Fibroblast of lung (primary cell): ENCODE measurements around the gene LMO7. TPM values are rescaled to one million over a fixed set of nuclear protein-coding genes. Genes with fewer than 3 reads are reported as not detected.

Experiments used
- DNase-seq, 2 donors: peaks; one replicate each; pipeline versions ENCODE4 v3.0.0 to v3.0.0-alpha.2; 2010; ENCODE audit warnings: low read depth in 2 of 2
- H2AFZ ChIP-seq: 2 replicates; pipeline ENCODE4 v1.5.1; 2012; ENCODE audit warnings: low read length, control low read depth, inconsistent platforms
- H3K27ac ChIP-seq: 2 replicates; pipeline ENCODE4 v1.5.1; 2011; ENCODE audit warnings: low read length, control low read depth; ENCODE audit not compliant: insufficient read depth
- H3K27me3 ChIP-seq: 2 replicates; pipeline ENCODE4 v1.5.1; 2011; ENCODE audit warnings: mild to moderate bottlenecking, low read length; ENCODE audit not compliant: control insufficient read depth, insufficient read depth
- H3K36me3 ChIP-seq: 2 replicates; pipeline ENCODE4 v1.5.1; 2011; ENCODE audit warnings: low read length; ENCODE audit not compliant: control insufficient read depth, insufficient read depth
- H3K4me1 ChIP-seq: 2 replicates; pipeline ENCODE4 v1.5.1; 2011; ENCODE audit warnings: low read length; ENCODE audit not compliant: control insufficient read depth, insufficient read depth; ENCODE audit errors: extremely low read depth
- H3K4me2 ChIP-seq: 2 replicates; pipeline ENCODE4 v1.5.1; 2011; ENCODE audit warnings: low read length, control low read depth; ENCODE audit not compliant: insufficient read depth; ENCODE audit errors: extremely low read depth
- H3K4me3 ChIP-seq, 4 experiments: fragments of 200-600 bp in 1 of 4; sonication (generic) in 1 of 4; replicated peaks in 1 of 4; 2 replicates each; pipeline ENCODE4 v1.5.1; 2011 to 2016; ENCODE audit warnings: low read length in 4 of 4, low read depth in 3 of 4, mild to moderate bottlenecking in 3 of 4, control low read depth in 2 of 4, inconsistent platforms in 1 of 4, mixed read lengths in 1 of 4; ENCODE audit not compliant: insufficient read depth in 1 of 4; ENCODE audit errors: control extremely low read depth in 1 of 4
- H3K79me2 ChIP-seq: 2 replicates; pipeline ENCODE4 v1.5.1; 2012; ENCODE audit warnings: mild to moderate bottlenecking, low read length, inconsistent platforms; ENCODE audit not compliant: control insufficient read depth, insufficient read depth
- H3K9ac ChIP-seq: 2 replicates; pipeline ENCODE4 v1.5.1; 2011; ENCODE audit warnings: mild to moderate bottlenecking, low read length, control low read depth; ENCODE audit not compliant: insufficient read depth
- H3K9me3 ChIP-seq: 2 replicates; pipeline ENCODE4 v1.5.1; 2012; ENCODE audit warnings: low read depth, low read length; ENCODE audit not compliant: control insufficient read depth, insufficient read depth
- H4K20me1 ChIP-seq: 2 replicates; pipeline ENCODE4 v1.5.1; 2011; ENCODE audit warnings: low read length; ENCODE audit not compliant: control insufficient read depth, insufficient read depth; ENCODE audit errors: extremely low read depth
- EZH2 ChIP-seq: IDR thresholded peaks from 2 replicates; pipeline ENCODE4 v1.5.1; 2012; ENCODE audit warnings: low read length, control low read depth, mild to moderate bottlenecking; ENCODE audit errors: missing control alignments
- polyA plus RNA-seq, 2 donors: library from polyadenylated mRNA; depleted of rRNA in 1 of 2; stranded (reverse) in 1 of 2; unstranded in 1 of 2; fragments of >200 nt; gene quantifications; 2 replicates each; pipeline ENCODE4 v1.2.1, GENCODE V29; 2011 to 2012; ENCODE audit warnings: missing spikeins in 1 of 2
- total RNA-seq: library from RNA; depleted of rRNA; stranded (reverse); fragments of >200 nt; gene quantifications from 2 replicates; pipeline ENCODE4 v1.2.1, GENCODE V29; 2014
- TF ChIP-seq, protein P1 (sequence below), 2 donors: IDR thresholded peaks in 1 of 2; conservative IDR thresholded peaks in 1 of 2; 1 replicate in 1 of 2; 2 replicates in 1 of 2; pipeline ENCODE4 v1.5.1; 2011 to 2012; ENCODE audit warnings: low read length in 2 of 2, control low read depth in 1 of 2, inconsistent platforms in 1 of 2, low read depth in 1 of 2, mild to moderate bottlenecking in 1 of 2

LMO7 gene
- total and polyA plus RNA-seq, 2 donors (not counting 1 experiment from before 2014, with no cell fraction given), result 71.9 to 226 TPM

DNA sequence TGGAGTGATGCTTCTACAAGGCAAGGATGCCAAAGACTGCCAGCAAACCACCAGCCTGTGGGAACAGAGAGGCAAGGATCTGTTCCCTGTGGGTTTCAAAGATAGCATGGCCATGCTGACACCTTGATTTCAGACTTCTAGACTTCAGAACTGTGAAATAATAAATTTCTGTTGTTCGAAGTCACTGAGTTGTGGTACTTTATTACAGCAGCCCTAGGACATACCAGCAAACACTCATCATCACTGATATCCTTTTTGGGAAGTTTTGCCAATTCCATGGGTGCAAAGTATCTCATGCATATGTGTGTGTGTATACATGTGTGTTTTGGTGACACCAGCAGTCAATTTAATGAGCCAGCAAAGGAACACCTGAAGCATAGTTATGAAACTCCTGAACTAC lies 21.0 kb downstream of the LMO7 start:
- Histone ChIP-seq H2AFZ (no peak overlapping the region), H3K27me3 (no peaks in the 10 kb centered on the region), H3K27ac (no peak overlapping the region), H3K4me3 (no peak overlapping the region), H3K4me1 (peaks cover 6% of the 10 kb centered on the region), H3K79me2 (peaks cover 83% of the 10 kb centered on the region), H3K9me3 (no peaks in the 10 kb centered on the region), H3K36me3 (peaks cover 2% of the 10 kb centered on the region), H3K9ac (no peak overlapping the region), H4K20me1 (no peaks in the 10 kb centered on the region), H3K4me2 (no peak overlapping the region)
- no peak for DNase-seq
- TF ChIP-seq, protein P1, sequence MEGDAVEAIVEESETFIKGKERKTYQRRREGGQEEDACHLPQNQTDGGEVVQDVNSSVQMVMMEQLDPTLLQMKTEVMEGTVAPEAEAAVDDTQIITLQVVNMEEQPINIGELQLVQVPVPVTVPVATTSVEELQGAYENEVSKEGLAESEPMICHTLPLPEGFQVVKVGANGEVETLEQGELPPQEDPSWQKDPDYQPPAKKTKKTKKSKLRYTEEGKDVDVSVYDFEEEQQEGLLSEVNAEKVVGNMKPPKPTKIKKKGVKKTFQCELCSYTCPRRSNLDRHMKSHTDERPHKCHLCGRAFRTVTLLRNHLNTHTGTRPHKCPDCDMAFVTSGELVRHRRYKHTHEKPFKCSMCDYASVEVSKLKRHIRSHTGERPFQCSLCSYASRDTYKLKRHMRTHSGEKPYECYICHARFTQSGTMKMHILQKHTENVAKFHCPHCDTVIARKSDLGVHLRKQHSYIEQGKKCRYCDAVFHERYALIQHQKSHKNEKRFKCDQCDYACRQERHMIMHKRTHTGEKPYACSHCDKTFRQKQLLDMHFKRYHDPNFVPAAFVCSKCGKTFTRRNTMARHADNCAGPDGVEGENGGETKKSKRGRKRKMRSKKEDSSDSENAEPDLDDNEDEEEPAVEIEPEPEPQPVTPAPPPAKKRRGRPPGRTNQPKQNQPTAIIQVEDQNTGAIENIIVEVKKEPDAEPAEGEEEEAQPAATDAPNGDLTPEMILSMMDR (conservative IDR thresholded peaks at IDR 0.05 in 1 of 2, IDR thresholded peaks at IDR 0.05 in 1 of 2; ENCODE audit: low read depth in 1 of 2, low read length in 2 of 2), result no peak
- TF ChIP-seq EZH2, result no peak

DNA sequence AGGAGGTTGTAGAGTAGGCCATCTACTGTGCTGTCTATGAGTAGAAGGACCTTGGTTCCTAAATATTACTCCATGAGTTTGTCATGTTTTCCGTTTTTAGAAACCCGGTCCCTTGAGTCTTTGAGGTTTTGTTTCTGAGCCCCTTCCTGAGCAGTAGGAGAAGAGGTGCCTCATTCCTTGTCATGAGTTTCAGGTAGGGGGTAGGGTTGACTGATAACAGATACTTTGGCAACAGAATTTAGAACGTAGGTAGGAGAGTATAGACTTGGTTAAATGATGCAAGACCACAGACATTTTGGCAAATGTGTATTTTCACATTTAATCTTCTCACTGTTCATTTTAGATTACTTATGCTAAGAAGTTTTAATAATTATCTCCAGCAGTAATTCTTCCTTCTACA lies 24.6 kb downstream of the LMO7 start:
- no peak overlapping the region for H3K9ac ChIP-seq
- H3K79me2 ChIP-seq, result peaks cover 81% of the 10 kb centered on the region
- no peaks in the 10 kb centered on the region for H4K20me1 ChIP-seq
- no peak overlapping the region for H3K4me2 ChIP-seq
- DNase-seq, result no peak
- H3K4me3 ChIP-seq, result no peak overlapping the region
- no peak overlapping the region for H3K27ac ChIP-seq
- H2AFZ ChIP-seq, result no peak overlapping the region
- no peaks in the 10 kb centered on the region for H3K36me3 ChIP-seq
- no peaks in the 10 kb centered on the region for H3K27me3 ChIP-seq
- no peak for TF ChIP-seq EZH2
- TF ChIP-seq, protein P1 (conservative IDR thresholded peaks at IDR 0.05 in 1 of 2, IDR thresholded peaks at IDR 0.05 in 1 of 2; ENCODE audit: low read depth in 1 of 2, low read length in 2 of 2), result no peak
- H3K9me3 ChIP-seq, result no peaks in the 10 kb centered on the region
- H3K4me1 ChIP-seq, result peaks cover 6% of the 10 kb centered on the region

DNA sequence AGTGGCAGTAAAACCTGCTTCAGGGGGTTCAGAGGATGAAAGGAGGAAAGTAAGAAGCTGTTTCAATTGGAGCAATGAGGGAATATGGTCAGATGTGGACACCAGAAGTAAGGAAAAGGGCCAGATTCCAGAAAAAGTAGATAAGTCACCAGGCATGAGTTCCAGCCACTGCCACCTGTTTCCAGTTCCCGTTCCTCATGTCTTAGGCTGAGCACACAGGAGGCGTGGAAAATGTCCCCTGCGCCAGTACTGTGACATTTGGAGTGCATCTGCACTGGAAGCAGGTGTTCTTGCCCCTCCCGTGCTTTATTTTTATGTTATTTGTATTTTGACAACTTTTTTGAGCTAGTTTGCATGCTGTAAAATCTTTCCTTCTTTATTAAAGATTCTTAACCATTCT lies 25.3 kb downstream of the LMO7 start:
- H3K79me2 ChIP-seq, result peaks cover 82% of the 10 kb centered on the region
- no peaks in the 10 kb centered on the region for H4K20me1 ChIP-seq
- no peak for DNase-seq
- no peak overlapping the region for H3K9ac ChIP-seq
- no peak overlapping the region for H3K4me3 ChIP-seq
- TF ChIP-seq EZH2, result no peak
- TF ChIP-seq, protein P1 (conservative IDR thresholded peaks at IDR 0.05 in 1 of 2, IDR thresholded peaks at IDR 0.05 in 1 of 2; ENCODE audit: low read depth in 1 of 2, low read length in 2 of 2), result no peak
- no peak overlapping the region for H2AFZ ChIP-seq
- H3K9me3 ChIP-seq, result no peaks in the 10 kb centered on the region
- H3K27me3 ChIP-seq, result no peaks in the 10 kb centered on the region
- H3K27ac ChIP-seq, result no peak overlapping the region
- H3K4me1 ChIP-seq, result peaks cover 5% of the 10 kb centered on the region
- H3K36me3 ChIP-seq, result no peaks in the 10 kb centered on the region
- H3K4me2 ChIP-seq, result no peak overlapping the region
